GM12873 (cell line): ENCODE results near the gene ZNF329.

Experiments
- CTCF ChIP-seq: IDR thresholded peaks from 2 replicates; pipeline ENCODE4 v1.5.1; 2012; ENCODE audit warnings: low read depth, mild to moderate bottlenecking, moderate library complexity, low read length, control low read depth; ENCODE audit not compliant: insufficient read depth; ENCODE audit errors: missing control alignments

ZNF329 gene

GRCh38 chr19:58093071-58093470, 57.5 kb downstream of the ZNF329 start:
- no peak for TF ChIP-seq CTCF

- no peak for TF ChIP-seq CTCF
Observed at GRCh38 chr19:58091251-58091995, 59.2 kb downstream of the ZNF329 start.

GRCh38 chr19:58089846-58090245, 60.7 kb downstream of the ZNF329 start:
- TF ChIP-seq CTCF: no peak

GRCh38 chr19:58088521-58089052, 62.0 kb downstream of the ZNF329 start:
- no peak for TF ChIP-seq CTCF

- no peak for TF ChIP-seq CTCF
Observed at GRCh38 chr19:58086825-58087710, 63.5 kb downstream of the ZNF329 start.

- TF ChIP-seq CTCF: no peak
Observed at GRCh38 chr19:58085348-58085875, 65.2 kb downstream of the ZNF329 start.
